HS-5 (cell line): ENCODE results near the gene ODAD2.
"Not testable (repeated sequence)": the region's sequence is repeated elsewhere in the genome, so short reads cannot be mapped to it uniquely, and the experiment has no call there.

ENCODE experiments used
- DNase-seq: peaks from one replicate; pipeline ENCODE4 v3.0.0-alpha.2; 2012; ENCODE audit warnings: low read depth

Gene ODAD2, protein sequence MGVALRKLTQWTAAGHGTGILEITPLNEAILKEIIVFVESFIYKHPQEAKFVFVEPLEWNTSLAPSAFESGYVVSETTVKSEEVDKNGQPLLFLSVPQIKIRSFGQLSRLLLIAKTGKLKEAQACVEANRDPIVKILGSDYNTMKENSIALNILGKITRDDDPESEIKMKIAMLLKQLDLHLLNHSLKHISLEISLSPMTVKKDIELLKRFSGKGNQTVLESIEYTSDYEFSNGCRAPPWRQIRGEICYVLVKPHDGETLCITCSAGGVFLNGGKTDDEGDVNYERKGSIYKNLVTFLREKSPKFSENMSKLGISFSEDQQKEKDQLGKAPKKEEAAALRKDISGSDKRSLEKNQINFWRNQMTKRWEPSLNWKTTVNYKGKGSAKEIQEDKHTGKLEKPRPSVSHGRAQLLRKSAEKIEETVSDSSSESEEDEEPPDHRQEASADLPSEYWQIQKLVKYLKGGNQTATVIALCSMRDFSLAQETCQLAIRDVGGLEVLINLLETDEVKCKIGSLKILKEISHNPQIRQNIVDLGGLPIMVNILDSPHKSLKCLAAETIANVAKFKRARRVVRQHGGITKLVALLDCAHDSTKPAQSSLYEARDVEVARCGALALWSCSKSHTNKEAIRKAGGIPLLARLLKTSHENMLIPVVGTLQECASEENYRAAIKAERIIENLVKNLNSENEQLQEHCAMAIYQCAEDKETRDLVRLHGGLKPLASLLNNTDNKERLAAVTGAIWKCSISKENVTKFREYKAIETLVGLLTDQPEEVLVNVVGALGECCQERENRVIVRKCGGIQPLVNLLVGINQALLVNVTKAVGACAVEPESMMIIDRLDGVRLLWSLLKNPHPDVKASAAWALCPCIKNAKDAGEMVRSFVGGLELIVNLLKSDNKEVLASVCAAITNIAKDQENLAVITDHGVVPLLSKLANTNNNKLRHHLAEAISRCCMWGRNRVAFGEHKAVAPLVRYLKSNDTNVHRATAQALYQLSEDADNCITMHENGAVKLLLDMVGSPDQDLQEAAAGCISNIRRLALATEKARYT

DNA sequence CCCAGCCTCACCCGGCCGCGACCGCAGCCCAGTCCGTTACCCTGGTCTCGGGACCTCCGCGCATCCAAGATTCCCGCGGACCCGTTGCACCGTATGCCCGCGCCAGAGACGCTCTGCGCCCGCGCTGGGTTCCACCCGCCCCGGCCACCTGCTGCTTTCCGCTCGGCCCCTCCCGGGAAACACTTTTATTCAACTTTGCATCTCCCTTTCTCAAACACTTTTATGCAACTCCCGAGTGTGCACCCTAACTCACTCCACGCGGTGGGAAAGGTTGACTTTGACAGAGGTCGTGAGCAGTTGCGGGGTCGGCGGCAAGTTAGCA lies at the start of gene ODAD2:
Gene ODAD2, minus strand, starts transcription at position 126 of the 322 bp plus-strand sequence. CDS start 3,937 bp downstream, outside the sequence.
- DNase-seq, result no peak

- DNase-seq, result no peak
Measured at GRCh38 chr10:28047061-28047460, 48.2 kb upstream of the ODAD2 start.

DNA sequence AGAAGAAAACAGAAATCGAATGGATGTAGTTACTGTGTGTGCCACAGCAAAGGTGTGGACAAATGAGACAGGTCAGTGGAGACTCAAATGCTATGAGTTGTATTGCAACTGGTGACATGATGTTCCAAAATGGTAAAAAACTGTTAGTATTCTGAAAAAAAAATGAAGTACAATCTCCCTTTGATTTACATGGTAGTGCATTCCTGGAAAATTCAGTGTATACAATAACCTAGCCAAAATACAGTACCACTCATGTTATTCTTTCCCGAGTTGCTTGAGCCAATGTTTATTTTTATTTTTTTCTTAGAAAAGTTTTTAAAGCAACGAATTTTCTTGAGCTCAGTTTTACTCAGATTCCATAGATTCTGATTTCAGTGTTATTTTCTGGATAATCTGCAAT lies 47.7 kb upstream of the ODAD2 start:
- no peak for DNase-seq

DNA sequence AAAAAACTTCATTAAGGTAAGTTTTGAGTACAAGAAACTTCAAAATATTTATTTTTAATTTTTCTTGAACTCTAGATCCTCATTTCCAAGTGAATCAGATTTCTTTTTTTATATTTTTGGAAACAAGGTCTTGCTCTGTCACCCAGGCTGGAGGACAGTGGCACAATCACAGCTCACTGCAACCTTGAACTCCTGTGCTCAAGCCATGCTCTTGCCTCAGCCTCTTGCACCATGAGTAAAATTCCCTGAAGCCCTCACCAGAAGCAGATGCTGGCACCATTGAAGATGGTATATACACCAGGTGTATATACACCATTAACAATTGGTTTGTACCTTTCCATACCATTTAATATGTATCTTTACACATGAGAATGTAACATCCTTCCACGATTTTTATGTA lies 45.1 kb upstream of the ODAD2 start:
- DNase-seq, result no peak

DNA sequence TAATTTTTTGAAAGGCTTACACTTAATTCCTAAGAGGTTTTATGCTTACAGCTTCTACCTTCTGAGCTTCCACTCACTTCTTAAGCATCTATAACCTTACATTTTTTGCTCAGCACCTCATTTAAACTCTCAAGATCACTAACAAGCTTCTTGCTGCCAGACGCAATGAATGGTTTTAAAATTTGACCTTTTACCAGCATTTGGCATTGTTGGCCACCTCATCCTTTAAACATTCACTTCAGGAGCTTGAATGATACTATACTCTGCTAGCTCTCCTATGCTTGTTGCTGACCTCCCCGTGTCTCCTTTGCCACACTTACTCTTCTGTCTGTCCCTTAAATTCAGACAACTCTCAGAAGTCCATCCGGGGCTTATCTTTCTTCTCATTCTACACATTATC lies 37.7 kb upstream of the ODAD2 start:
- peak; percentile 34 for DNase-seq

GRCh38 chr10:28020993-28021982 lies 22.4 kb upstream of the ODAD2 start:
- DNase-seq, result no peak

GRCh38 chr10:28020080-28020860 lies 21.4 kb upstream of the ODAD2 start:
- no peak for DNase-seq

DNA sequence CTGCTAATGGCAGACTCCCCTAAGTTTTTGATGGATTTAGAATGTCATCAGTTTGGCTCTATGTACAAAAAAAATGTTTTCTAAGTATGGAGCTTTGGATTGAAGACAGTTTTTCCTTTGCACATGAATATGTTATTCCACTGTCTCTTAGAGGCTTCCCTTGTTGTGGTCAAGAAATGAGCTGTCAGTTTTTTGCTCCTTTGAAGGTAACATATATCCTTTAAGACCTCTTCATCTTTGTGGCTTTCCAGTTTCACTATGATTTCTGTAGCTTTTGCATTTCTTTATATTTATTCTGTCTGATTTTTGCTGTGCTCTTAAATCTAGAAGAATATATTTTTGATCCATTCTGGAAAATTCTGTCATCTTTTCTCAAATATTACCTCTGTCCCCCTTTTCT lies 15.8 kb upstream of the ODAD2 start:
- no peak for DNase-seq

DNA sequence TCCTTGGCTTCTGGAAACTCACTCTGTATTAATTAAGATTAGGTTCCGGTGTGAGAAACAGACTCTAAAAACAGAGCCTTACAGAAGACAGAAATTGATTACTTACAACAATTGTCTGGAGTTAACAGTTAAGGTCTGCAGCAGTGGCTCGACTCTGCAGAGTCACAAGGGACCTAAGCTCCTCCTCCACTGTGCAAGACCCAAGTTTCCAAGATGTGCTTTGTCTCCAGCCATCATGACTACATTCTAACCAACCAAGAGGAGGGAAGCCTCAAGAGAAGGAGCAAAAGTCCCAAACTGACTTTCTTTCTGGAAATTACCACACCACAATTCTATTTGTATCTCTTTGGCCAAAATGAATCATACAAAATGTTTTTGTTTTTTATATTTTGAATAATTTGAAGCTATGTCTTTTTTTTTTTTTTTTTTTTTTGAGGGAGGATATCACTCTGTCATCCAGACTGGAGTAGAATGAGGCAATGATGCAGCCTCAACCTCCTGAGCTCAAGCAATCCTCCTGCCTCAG lies 14.2 kb upstream of the ODAD2 start:
- no peak for DNase-seq

DNA sequence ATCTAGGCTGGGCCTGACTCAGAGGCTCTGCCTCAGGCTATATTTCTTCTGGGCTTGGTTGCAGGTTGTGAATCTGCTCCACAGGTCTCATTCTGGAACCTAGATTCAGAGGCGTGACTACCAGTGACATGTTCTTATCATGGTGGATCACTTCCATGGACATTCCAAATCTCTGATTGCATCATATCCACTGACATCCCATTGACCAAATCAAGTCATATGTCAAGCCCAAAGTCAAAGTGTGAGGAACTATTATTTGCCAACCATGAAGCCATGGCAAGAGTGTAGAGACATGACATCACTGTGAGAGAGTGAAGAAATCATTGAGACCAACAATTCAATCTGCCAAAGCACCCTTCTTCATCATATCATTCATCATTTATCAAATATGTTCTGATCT lies 11.9 kb upstream of the ODAD2 start:
- no peak for DNase-seq

- DNase-seq, result no peak
Measured at GRCh38 chr10:28008054-28008453, 9.2 kb upstream of the ODAD2 start.

DNA sequence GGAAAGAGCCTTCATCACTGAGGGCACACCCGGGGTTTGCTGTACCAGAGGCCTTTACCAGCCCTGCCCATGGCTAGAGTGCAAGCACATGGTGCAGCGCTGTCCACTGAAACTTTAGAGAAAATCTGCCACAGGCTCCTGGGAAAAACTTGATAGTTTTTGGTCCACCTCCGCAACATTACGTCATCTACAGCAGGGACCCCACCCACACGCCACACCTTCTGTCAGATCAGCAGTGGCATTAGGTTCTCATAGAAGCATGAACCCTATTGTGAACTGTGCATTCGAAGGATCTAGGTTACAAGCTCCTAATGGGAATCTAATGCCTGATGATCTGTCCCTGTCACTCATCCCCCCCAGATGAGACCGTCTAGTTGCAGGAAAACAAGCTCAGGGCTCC lies 2.5 kb upstream of the ODAD2 start:
- no peak for DNase-seq

GRCh38 chr10:27998178-27998953 lies 513 bp downstream of the ODAD2 start:
- DNase-seq, result no peak

- no peak for DNase-seq
Measured at GRCh38 chr10:27997865-27998177, 1.1 kb downstream of the ODAD2 start.

DNA sequence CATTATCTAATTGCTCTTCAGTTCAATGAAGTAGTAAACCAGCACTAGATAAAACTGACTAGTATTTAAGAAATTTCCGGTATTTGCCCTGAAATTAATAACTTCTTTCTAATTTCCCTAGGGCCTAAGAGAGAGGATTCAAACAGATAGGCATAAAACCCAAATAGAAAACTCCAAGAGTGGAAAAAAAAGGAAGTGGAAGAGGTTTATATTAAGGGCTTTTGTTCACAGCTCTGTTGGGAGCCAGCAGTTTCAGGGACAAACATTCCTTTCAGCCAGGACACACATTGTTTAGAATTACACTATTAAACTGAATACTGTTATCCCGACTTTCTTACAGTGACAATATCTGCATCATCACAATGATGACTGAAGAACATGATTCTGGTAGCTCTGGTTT lies 3.6 kb downstream of the ODAD2 start:
- no peak for DNase-seq

- DNase-seq, result not testable (repeated sequence)
Measured at GRCh38 chr10:27989357-27989756, 9.5 kb downstream of the ODAD2 start.

DNA sequence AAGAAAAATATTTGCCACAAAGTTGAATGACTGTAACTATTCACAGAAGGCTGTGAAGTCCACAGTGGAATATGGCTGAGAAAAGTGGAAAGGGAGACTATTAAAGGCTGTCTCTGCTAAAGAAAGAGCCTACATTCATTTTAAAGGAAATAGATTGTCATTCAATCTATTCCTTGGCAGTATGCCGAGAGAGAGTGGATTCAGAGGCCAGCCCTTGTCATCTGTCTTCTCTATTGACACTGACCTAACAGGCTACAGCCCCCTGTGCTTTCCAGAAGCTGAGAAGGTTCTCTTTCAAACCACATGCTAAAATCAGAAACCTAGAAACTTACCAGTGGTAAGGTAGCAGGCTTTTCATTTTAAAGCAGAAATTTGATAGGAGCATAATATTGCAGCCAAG lies 12.1 kb downstream of the ODAD2 start:
- no peak for DNase-seq

GRCh38 chr10:27982875-27983543 lies 15.9 kb downstream of the ODAD2 start:
- no peak for DNase-seq

- no peak for DNase-seq
Measured at GRCh38 chr10:27981744-27982143, 17.1 kb downstream of the ODAD2 start.
